Testis (tissue), 2 donors: ENCODE results near the gene MEN1.

ENCODE experiments used
- POLR2A ChIP-seq: fragments of 450-650 bp; IDR thresholded peaks from one replicate; pipeline ENCODE4 v1.6.1; 2017; ENCODE audit warnings: antibody characterized with exemption, mild to moderate bottlenecking, moderate library complexity
- TF ChIP-seq, protein P1 (sequence below), 3 experiments: fragments of 450-650 bp in 2 of 3; fragments of 200-600 bp in 1 of 3; sonication (generic) in 1 of 3; IDR thresholded peaks; one replicate each; pipeline ENCODE4 v1.5.1; 2016 to 2019; ENCODE audit warnings: antibody characterized with exemption in 3 of 3, mild to moderate bottlenecking in 2 of 3, moderate library complexity in 1 of 3

DNA sequence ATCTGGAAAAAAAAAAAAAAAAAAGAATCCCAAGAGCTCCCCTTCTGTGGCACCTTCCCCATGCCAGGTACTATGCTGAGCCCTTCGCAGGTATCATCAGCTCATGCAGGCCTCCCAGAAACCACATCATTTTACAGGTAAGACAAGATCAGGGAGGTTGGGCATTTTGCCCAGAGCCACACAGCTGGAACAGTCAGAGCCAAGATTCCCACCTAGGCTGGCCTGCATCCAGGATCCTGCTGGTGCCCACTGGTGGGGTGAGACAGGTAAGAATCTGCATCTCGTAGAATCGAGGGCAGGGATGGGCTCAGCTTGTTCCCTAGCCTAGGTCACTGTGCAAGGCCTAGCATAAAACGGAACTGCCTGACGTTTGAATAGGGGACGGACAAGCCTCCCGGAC is 15.7 kb upstream of the MEN1 start:
- no peak for TF ChIP-seq POLR2A
- TF ChIP-seq, protein P1, sequence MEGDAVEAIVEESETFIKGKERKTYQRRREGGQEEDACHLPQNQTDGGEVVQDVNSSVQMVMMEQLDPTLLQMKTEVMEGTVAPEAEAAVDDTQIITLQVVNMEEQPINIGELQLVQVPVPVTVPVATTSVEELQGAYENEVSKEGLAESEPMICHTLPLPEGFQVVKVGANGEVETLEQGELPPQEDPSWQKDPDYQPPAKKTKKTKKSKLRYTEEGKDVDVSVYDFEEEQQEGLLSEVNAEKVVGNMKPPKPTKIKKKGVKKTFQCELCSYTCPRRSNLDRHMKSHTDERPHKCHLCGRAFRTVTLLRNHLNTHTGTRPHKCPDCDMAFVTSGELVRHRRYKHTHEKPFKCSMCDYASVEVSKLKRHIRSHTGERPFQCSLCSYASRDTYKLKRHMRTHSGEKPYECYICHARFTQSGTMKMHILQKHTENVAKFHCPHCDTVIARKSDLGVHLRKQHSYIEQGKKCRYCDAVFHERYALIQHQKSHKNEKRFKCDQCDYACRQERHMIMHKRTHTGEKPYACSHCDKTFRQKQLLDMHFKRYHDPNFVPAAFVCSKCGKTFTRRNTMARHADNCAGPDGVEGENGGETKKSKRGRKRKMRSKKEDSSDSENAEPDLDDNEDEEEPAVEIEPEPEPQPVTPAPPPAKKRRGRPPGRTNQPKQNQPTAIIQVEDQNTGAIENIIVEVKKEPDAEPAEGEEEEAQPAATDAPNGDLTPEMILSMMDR (IDR thresholded peaks at IDR 0.05): no peak
